ENCODE data around the gene HMSD. TPM values are rescaled to one million over a fixed set of nuclear protein-coding genes. Genes with fewer than 3 reads are reported as not detected.

The HMSD gene
- total and polyA plus RNA-seq, 2 of the 4 experiments (the other 2 are of a cell fraction), result 0.17 to 0.36 TPM

GRCh38 chr18:63977040-63977439 is 27.9 kb downstream of the HMSD start:
- H3K4me2 ChIP-seq (ENCODE audit: low read depth, low read length), result no peak overlapping the region
- no peaks in the 10 kb centered on the region for H3K27me3 ChIP-seq (ENCODE audit: control insufficient read depth, insufficient read depth, low read length)
- DNase-seq (no peak), ATAC-seq (ENCODE audit: low read depth) (no peak)
- H3K14ac ChIP-seq (replicated peaks; ENCODE audit: low read depth, low read length), result no peak overlapping the region
- no peak overlapping the region for H3K18ac ChIP-seq (ENCODE audit: low read depth, low read length)
- H3K27ac ChIP-seq (ENCODE audit: insufficient read depth, low read length), result no peak overlapping the region
- intact Hi-C loops (cut with micrococcal nuclease), result loop anchor here (5.0 kb wide), 1 partner anchor 95 kb away; no protein-coding TSS in a partner anchor
- no peak overlapping the region for H2AFZ ChIP-seq (replicated peaks; ENCODE audit: low read length, poor library complexity)
- in situ Hi-C loops (cut with MboI; ENCODE audit: low sequenced_read_pairs), result no loop called here
- no peak overlapping the region for H4K8ac ChIP-seq (ENCODE audit: low read depth in 2 of 2, low read length in 2 of 2)
- H3K9me1 ChIP-seq (ENCODE audit: insufficient read depth, low read length), result no peaks in the 10 kb centered on the region; the same call in 1 of the 2 replicates
- TF ChIP-seq MAZ (IDR thresholded peaks at IDR 0.05; ENCODE audit: borderline replicate concordance, low read depth, low read length) (no peak), ELK1 (IDR thresholded peaks at IDR 0.05; ENCODE audit: borderline replicate concordance, low read depth, low read length) (no peak), MXI1 (IDR thresholded peaks at IDR 0.05; ENCODE audit: borderline replicate concordance, low read depth, low read length) (no peak), RCOR1 (IDR thresholded peaks at IDR 0.05; ENCODE audit: insufficient replicate concordance, low read length) (no peak), MAFK (IDR thresholded peaks at IDR 0.05; ENCODE audit: low read depth, low read length) (no peak), FOS (IDR thresholded peaks at IDR 0.05; ENCODE audit: low read depth, low read length) (no peak), SMC3 (IDR thresholded peaks at IDR 0.05; ENCODE audit: low read depth, low read length) (no peak), POLR2A (IDR thresholded peaks at IDR 0.05; ENCODE audit: low read depth, low read length) (no peak), BHLHE40 (IDR thresholded peaks at IDR 0.05; ENCODE audit: low read depth, low read length) (no peak), RAD21 (IDR thresholded peaks at IDR 0.05; ENCODE audit: low read length) (no peak), NFE2L2 (IDR thresholded peaks at IDR 0.05; ENCODE audit: low read depth, low read length) (no peak), CEBPB (IDR thresholded peaks at IDR 0.05; ENCODE audit: low read depth, low read length) (no peak), CHD1 (IDR thresholded peaks at IDR 0.05; ENCODE audit: low read depth, low read length) (no peak), RFX5 (IDR thresholded peaks at IDR 0.05; ENCODE audit: low read depth, low read length) (no peak)
- TF ChIP-seq, protein P1, sequence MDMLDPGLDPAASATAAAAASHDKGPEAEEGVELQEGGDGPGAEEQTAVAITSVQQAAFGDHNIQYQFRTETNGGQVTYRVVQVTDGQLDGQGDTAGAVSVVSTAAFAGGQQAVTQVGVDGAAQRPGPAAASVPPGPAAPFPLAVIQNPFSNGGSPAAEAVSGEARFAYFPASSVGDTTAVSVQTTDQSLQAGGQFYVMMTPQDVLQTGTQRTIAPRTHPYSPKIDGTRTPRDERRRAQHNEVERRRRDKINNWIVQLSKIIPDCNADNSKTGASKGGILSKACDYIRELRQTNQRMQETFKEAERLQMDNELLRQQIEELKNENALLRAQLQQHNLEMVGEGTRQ (IDR thresholded peaks at IDR 0.05; ENCODE audit: low read depth, low read length), result no peak
- TF ChIP-seq, protein P2, sequence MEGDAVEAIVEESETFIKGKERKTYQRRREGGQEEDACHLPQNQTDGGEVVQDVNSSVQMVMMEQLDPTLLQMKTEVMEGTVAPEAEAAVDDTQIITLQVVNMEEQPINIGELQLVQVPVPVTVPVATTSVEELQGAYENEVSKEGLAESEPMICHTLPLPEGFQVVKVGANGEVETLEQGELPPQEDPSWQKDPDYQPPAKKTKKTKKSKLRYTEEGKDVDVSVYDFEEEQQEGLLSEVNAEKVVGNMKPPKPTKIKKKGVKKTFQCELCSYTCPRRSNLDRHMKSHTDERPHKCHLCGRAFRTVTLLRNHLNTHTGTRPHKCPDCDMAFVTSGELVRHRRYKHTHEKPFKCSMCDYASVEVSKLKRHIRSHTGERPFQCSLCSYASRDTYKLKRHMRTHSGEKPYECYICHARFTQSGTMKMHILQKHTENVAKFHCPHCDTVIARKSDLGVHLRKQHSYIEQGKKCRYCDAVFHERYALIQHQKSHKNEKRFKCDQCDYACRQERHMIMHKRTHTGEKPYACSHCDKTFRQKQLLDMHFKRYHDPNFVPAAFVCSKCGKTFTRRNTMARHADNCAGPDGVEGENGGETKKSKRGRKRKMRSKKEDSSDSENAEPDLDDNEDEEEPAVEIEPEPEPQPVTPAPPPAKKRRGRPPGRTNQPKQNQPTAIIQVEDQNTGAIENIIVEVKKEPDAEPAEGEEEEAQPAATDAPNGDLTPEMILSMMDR (conservative IDR thresholded peaks at IDR 0.05; ENCODE audit: low read depth, low read length), result no peak
- H3K36me3 ChIP-seq (ENCODE audit: control insufficient read depth, insufficient read depth, low read length), result peaks cover 11% of the 10 kb centered on the region
- H3K4ac ChIP-seq (ENCODE audit: low read depth, low read length), result no peak overlapping the region
- no peak overlapping the region for H4K5ac ChIP-seq (ENCODE audit: low read depth, low read length)
- H3K56ac ChIP-seq (ENCODE audit: extremely low read depth, insufficient read depth, low read length), result no peak overlapping the region
- no CpG with 5 or more reads among the region's 3 CpGs for WGBS, 2 experiments (ENCODE audit: extremely low coverage in 2 of 2, insufficient read length in 1 of 2)
- no peak overlapping the region for H2BK20ac ChIP-seq (ENCODE audit: low read depth, low read length)
- 0 out of 2 replicates have a peak, but pooled peaks cover 2% of the 10 kb centered on the region for H3K4me1 ChIP-seq (ENCODE audit: control insufficient read depth, insufficient read depth, low read length)
- H2BK5ac ChIP-seq (ENCODE audit: low read depth, low read length, poor library complexity, severe bottlenecking), result no peak overlapping the region
- H4K91ac ChIP-seq (ENCODE audit: insufficient read depth, low read depth, low read length), result no peak overlapping the region
- CTCF ChIA-PET, result interaction anchor here (3.7 kb wide), 1 partner anchor 13 kb away, joined by 20 read pairs; no protein-coding TSS in a partner anchor
- dilution Hi-C loops (cut with HindIII; ENCODE audit: low sequenced_read_pairs, unreplicated experiment), result no loop called here
- H2BK120ac ChIP-seq (ENCODE audit: low read depth, low read length), result no peak overlapping the region
- no peaks in the 10 kb centered on the region for H4K20me1 ChIP-seq (ENCODE audit: insufficient read depth, low read length)
- BruUV-seq (replicated peaks), result no TSS peak
- H3K9ac ChIP-seq (ENCODE audit: low read depth, low read length), result no peak overlapping the region
- no peak overlapping the region for H2BK15ac ChIP-seq (ENCODE audit: low read depth, low read length)
- H3K4me3 ChIP-seq (ENCODE audit: insufficient read depth, low read depth, low read length), result no peak overlapping the region
- H3K79me1 ChIP-seq (ENCODE audit: low read depth in 1 of 2, low read length in 2 of 2), result peaks cover 23 to 52% of the 10 kb centered on the region in 2 experiments
- H3K9me3 ChIP-seq (ENCODE audit: control insufficient read depth, insufficient read depth, low read length), result no peaks in the 10 kb centered on the region
- POLR2A ChIA-PET (ENCODE audit: unreplicated experiment), result no interaction called here
- H3K23ac ChIP-seq (ENCODE audit: low read depth, low read length), result no peak overlapping the region
- no peak overlapping the region for H2AK9ac ChIP-seq (replicated peaks; ENCODE audit: low read depth, low read length, poor library complexity)
- H2AK5ac ChIP-seq (ENCODE audit: low read depth, low read length), result no peak overlapping the region

All from IMR-90 (cell line).